ENCODE data around the gene ODF4.

DNA sequence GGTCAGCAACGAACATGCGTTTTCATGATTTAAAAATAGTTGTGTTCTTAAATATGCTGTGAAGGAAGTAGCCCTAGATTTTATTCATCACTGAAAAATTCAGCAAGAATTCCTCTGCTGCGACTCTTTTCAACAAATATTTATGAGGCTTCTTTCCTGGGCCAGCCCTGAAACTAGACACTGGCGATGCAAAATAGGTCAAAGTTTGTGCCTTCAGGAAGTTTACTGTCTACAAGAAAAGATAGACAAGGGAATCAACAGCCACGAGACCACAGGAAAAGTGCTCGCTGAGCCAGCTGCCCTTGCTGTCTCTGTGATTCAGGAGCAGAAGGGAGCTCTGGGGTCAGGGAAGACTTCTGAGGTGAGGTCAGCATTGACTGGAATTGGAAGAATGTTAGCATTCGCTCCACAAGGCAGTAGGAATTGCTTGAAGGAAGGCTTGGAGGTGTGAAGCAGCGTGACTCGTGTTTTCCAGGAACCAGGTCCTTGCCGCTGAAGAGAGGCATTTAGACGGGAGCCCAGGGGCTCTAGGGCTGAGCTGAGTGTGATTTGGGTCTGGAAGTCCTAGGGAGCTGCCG lies 45.2 kb downstream of the ODF4 start:
- TF ChIP-seq, protein P1, sequence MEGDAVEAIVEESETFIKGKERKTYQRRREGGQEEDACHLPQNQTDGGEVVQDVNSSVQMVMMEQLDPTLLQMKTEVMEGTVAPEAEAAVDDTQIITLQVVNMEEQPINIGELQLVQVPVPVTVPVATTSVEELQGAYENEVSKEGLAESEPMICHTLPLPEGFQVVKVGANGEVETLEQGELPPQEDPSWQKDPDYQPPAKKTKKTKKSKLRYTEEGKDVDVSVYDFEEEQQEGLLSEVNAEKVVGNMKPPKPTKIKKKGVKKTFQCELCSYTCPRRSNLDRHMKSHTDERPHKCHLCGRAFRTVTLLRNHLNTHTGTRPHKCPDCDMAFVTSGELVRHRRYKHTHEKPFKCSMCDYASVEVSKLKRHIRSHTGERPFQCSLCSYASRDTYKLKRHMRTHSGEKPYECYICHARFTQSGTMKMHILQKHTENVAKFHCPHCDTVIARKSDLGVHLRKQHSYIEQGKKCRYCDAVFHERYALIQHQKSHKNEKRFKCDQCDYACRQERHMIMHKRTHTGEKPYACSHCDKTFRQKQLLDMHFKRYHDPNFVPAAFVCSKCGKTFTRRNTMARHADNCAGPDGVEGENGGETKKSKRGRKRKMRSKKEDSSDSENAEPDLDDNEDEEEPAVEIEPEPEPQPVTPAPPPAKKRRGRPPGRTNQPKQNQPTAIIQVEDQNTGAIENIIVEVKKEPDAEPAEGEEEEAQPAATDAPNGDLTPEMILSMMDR (IDR thresholded peaks at IDR 0.05 in 2 of 3, conservative IDR thresholded peaks at IDR 0.05 in 1 of 3; ENCODE audit: control insufficient read depth in 2 of 3, extremely low read depth in 1 of 3, insufficient read depth in 1 of 3, low read depth in 3 of 3, low read length in 3 of 3): no peak
- TF ChIP-seq, protein P2, sequence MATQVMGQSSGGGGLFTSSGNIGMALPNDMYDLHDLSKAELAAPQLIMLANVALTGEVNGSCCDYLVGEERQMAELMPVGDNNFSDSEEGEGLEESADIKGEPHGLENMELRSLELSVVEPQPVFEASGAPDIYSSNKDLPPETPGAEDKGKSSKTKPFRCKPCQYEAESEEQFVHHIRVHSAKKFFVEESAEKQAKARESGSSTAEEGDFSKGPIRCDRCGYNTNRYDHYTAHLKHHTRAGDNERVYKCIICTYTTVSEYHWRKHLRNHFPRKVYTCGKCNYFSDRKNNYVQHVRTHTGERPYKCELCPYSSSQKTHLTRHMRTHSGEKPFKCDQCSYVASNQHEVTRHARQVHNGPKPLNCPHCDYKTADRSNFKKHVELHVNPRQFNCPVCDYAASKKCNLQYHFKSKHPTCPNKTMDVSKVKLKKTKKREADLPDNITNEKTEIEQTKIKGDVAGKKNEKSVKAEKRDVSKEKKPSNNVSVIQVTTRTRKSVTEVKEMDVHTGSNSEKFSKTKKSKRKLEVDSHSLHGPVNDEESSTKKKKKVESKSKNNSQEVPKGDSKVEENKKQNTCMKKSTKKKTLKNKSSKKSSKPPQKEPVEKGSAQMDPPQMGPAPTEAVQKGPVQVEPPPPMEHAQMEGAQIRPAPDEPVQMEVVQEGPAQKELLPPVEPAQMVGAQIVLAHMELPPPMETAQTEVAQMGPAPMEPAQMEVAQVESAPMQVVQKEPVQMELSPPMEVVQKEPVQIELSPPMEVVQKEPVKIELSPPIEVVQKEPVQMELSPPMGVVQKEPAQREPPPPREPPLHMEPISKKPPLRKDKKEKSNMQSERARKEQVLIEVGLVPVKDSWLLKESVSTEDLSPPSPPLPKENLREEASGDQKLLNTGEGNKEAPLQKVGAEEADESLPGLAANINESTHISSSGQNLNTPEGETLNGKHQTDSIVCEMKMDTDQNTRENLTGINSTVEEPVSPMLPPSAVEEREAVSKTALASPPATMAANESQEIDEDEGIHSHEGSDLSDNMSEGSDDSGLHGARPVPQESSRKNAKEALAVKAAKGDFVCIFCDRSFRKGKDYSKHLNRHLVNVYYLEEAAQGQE (IDR thresholded peaks at IDR 0.05; ENCODE audit: low read depth, low read length): no peak
- TF ChIP-seq TAF1 (IDR thresholded peaks at IDR 0.05; ENCODE audit: borderline replicate concordance, low read depth, low read length) (no peak), YY1 (IDR thresholded peaks at IDR 0.05; ENCODE audit: low read depth, low read length) (no peak), SP1 (IDR thresholded peaks at IDR 0.05; ENCODE audit: low read depth, low read length) (no peak), TCF3 (IDR thresholded peaks at IDR 0.05; ENCODE audit: borderline replicate concordance, insufficient read depth, low read depth, low read length) (no peak), ZNF274 (IDR thresholded peaks at IDR 0.05; ENCODE audit: insufficient read depth, insufficient read length) (no peak)
- TF ChIP-seq, protein P3, sequence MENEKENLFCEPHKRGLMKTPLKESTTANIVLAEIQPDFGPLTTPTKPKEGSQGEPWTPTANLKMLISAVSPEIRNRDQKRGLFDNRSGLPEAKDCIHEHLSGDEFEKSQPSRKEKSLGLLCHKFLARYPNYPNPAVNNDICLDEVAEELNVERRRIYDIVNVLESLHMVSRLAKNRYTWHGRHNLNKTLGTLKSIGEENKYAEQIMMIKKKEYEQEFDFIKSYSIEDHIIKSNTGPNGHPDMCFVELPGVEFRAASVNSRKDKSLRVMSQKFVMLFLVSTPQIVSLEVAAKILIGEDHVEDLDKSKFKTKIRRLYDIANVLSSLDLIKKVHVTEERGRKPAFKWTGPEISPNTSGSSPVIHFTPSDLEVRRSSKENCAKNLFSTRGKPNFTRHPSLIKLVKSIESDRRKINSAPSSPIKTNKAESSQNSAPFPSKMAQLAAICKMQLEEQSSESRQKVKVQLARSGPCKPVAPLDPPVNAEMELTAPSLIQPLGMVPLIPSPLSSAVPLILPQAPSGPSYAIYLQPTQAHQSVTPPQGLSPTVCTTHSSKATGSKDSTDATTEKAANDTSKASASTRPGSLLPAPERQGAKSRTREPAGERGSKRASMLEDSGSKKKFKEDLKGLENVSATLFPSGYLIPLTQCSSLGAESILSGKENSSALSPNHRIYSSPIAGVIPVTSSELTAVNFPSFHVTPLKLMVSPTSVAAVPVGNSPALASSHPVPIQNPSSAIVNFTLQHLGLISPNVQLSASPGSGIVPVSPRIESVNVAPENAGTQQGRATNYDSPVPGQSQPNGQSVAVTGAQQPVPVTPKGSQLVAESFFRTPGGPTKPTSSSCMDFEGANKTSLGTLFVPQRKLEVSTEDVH (IDR thresholded peaks at IDR 0.05; ENCODE audit: low read depth, partially characterized antibody): no peak
- TF ChIP-seq, protein P4, sequence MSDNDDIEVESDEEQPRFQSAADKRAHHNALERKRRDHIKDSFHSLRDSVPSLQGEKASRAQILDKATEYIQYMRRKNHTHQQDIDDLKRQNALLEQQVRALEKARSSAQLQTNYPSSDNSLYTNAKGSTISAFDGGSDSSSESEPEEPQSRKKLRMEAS (IDR thresholded peaks at IDR 0.05; ENCODE audit: low read depth, low read length): no peak
- TF ChIP-seq, protein P5, sequence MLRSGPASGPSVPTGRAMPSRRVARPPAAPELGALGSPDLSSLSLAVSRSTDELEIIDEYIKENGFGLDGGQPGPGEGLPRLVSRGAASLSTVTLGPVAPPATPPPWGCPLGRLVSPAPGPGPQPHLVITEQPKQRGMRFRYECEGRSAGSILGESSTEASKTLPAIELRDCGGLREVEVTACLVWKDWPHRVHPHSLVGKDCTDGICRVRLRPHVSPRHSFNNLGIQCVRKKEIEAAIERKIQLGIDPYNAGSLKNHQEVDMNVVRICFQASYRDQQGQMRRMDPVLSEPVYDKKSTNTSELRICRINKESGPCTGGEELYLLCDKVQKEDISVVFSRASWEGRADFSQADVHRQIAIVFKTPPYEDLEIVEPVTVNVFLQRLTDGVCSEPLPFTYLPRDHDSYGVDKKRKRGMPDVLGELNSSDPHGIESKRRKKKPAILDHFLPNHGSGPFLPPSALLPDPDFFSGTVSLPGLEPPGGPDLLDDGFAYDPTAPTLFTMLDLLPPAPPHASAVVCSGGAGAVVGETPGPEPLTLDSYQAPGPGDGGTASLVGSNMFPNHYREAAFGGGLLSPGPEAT (IDR thresholded peaks at IDR 0.05; ENCODE audit: low read depth): no peak
